Stimulated activated CD8-positive, alpha-beta memory T cell treated with anti-CD3 and anti-CD28 coated beads, Interleukin-4, amount 100 ng/mL, for 1 hour (primary cell): Measurements from ENCODE around the gene SDCCAG8.

Source experiments
- DNase-seq, 2 donors: peaks; one replicate each; pipeline ENCODE4 v3.0.0-alpha.2; 2020; ENCODE audit warnings: low read depth in 2 of 2, low spot score in 1 of 2

Gene SDCCAG8

DNA sequence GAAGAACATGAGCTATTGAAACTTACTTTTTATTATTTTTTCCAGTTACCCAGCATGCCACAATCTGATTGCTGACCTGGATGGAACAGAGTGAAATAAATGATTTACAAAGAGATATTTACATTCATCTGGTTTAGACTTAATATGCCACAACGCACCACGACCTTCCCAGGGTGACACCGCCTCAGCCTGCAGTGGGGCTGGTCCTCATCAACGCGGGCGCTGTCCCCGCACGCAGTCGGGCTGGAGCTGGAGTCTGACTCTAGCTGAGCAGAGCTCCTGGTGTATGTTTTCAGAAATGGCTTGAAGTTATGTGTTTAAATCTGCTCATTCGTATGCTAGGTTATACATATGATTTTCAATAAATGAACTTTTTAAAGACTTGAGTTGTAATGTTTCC, 243.9 kb downstream of the SDCCAG8 start:
- DNase-seq = no peak

DNA sequence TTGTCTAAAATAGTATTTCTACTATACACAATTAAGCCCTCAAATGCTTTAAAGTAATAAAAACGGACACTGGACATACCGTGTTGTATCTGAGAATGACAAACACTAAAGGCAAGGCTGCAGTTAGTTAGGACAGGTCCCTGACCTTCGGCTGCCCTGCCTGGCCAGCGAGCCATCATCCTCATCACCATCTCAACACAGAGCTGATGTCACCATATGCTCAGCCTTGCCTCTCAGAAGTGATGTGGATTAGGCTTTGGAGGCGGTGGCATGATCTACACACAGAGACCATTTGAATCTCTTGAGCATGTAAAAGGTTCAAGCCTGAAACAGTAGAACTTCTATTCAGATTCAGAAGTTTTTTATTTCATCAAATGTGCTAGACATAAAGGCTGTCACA, 244.7 kb downstream of the SDCCAG8 start:
- DNase-seq = no peak

DNA sequence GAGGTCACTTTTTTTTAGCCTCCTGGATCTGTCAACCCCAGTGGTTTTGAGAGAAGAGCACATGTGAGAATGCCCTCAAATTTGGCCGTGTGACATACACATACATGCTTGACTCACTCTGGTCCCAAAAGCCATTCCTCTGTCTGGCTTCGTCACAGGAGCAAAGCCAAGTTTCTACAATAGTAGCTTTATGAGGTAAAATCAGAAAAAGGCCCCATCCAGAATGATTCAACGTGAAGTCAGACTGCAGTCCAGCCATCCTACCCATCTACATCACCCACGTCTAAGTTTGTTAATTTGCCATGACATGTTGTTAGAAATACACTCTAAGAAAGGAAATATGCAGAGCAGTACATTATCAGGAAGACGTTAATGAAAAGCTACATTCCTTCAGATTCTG, 245.2 kb downstream of the SDCCAG8 start:
- no peak for DNase-seq

DNA sequence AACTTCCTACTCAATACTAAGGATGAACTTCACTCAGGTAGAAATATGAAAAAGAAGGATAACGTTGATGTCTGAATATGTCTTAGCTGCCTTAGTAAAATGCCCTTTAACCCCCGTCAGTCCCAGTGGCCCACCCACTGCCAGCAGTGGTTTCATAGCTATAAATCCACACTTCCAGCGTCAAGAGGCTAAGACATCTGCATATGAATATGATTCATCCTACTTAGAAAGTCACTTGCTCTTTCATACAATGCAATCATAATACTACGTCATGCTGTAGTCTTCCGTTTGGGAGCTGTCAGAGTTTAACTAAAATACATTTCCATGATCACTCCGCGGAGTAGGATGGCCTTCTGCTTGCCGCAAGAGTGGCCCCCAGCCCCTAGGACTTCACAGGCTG, 247.3 kb downstream of the SDCCAG8 start:
- DNase-seq = no peak

DNA sequence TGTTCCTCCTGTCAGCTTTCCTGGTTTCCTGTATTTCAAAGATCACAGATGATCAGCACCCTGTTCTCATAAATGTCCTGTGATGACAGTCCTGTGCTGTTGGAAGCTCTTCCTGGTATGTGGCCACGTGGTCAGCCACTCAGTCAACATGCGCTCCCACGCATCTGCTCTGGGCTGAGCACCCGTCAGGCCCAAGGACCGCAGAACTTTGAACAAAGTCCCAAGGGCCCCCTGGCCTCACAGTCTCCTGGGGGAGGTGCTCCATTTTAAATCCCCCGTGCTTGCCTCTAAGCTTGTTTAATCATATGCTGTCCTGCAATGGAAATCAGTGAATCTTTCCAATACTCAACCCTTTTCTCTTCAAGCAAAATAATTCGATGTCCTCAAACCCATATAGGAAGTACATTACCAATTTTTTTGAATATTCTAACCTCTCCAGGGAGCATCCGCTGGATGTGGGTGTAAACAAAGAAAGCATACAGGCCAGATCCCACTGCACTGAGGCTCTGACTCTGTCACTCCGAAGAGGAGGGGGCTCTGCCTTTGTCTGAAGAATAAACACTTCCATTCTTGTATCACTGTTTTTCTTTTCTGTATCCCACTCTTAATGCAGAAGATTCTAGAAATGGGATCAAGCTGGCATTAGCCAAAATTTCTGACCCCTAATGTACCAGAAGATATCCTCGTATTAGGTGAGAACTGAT, 250.3 kb downstream of the SDCCAG8 start:
- no peak for DNase-seq

DNA sequence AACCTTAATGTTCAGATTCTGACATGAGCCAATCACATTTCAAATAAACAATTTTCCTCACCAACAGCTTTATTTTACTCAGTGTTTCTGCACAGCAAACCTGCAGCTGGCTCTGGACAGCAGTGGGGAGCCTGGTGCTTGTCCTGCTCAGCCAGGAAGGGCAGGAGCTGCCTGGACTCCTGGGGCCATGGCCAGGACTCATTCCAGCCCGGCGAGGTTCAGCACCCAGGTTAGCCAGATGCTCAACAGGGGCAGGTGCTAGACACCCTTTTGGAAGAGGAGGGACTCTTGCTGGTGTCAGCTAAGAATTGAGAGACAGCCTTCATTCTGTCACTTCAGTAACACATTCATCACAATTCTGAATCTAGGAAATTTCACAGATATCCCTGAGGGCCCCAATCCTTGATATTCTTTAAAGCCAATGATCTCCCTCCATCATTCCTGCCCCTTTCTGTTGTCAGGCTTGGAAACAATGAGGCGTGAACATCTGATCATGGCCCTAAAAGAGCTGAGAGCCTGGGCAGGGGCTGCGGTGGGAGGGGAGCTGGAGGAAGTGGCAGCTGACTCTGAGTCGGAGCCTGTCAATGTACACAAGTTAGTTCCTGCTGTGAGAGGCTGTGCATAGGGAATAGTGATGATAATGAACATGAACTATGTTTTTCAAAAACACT, 251.3 kb downstream of the SDCCAG8 start:
- no peak for DNase-seq

DNA sequence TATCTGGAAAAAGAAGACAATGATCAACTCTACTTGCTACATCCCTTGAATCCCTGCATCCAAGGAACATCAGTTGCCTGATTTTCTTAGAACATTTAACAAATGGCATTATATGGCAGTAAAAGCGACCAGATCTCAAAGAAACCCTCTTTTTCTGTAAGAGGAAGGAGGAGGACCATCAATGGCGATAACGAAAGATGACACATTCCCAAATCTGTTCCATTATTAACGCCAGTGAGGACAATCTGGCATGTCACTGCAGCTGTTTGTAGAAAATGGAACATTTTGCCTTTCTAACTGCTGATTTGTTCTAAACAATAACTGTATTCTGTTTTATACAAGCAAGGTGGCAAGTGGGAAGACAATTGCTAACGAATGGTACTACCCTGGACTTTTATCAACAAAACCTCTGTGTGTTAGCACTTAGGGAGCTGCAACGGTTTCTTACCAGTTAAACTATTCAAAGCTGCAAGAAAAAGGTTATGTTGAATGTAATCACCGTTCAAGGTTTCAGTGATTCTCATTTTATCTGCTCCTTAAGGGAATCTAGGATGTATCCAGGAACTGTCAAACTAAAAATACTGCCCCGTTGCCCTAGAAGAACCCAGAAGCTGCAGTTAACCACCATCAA, 251.9 kb downstream of the SDCCAG8 start:
- no peak for DNase-seq

DNA sequence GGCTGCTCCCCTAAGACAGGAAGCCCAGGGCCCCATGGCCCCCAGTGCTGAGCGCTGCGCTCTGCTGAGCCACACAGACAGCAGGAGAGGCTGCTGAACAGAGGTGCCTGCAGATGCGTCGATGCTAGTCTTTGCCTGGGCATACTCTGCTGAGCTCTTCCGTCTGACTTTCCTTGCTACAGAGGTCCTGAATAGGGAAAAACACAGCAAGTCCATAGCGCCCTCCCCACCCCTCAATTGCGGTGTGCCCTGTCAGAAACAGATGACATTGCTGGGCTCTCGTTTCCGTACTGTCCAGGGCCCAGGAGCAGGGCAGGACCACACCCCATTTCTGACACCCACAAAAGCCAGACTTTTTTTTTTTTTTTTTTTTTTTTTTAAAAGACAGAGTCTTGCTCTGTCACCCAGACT, 252.5 kb downstream of the SDCCAG8 start:
- DNase-seq = peak in 1 of 2 donors; percentile 24

DNA sequence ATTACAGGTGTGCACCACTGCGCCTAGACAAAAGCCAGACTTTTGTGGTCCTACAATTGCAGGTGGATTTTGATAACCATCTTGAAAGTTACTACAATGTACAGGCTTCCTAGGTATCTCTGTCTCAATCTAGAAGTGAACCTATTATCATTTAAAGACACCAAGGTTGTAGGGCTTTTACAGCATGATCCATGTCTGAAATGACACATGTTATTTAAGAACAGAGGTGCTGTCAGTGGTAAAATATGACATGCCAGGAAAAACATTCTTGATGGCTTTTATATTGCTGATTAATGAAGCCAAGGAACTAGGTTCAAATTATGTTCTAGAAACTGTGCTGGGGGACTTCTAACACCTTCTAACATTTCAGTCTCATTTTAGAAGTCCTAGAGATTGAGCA, 253.1 kb downstream of the SDCCAG8 start:
- no peak for DNase-seq

DNA sequence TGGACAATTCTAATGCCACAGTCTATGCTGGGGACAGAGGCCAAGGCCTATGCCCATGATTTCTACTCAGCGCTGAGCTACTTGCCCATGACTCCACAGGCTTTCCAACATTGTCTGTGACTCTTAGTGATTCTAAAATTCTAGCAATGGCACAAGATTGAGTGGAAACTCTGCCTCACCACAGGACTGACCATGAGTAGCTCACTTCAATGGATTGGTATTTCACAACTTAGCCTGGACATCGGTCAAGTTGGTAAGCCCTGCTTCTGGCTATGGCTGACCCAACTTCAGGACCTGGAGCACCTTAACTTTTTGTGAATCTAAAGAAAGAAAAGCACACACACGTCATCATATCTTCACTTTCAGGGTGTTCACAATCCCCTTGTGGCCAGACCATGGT, 255.1 kb downstream of the SDCCAG8 start:
- DNase-seq = no peak

DNA sequence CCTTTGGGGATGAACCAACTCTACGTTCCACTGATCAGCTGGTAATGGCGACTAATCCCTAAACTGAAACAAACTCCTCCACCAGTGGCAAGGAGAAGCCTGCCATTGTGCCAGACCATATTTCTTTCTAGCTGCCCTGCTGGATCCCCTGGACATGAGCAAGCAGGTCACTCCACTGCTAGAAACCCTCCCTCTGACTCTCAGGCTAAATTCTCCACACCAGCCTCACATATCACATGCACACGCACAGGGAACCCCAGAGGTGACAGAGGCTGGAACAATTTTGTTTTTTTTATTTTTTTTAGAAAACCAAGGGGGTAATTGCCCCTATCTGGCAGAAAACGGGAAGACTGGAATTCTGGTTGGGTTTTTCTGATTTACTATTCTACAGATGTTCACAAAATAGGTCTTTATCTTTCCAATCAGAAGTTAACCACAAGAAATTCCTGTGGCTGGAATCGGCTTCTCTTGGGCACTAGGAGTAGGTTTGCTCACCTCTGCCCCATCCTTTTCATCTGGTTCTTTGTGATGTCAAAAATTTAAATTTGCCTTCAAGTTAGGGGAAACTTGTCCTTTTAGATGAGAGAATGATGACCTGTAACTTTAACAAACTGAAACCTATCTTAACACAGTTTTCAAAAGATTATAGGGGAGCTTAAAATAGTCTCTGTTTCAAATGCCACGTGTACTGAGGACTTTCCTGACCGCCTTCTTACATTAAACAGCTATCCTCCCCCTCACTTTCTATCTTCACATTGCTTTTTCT, 258.1 kb downstream of the SDCCAG8 start:
- DNase-seq = no peak

DNA sequence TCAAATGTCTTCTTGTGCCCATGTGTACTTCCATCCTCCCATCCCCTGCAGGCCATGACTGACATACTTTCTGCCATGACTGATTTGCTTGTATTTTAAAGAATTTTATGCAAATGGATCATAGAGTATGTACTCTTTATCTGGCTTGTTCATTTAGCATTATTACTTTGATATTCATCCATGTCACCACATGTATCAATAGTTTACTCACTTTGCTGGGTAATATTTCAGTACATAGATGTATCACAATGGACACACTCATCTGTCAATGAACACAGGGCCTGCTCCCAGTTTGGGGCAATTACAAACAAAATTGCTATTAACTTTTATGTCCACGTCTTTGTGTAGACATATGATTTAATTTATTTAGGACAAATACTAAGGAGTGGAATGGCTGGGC, 259.1 kb downstream of the SDCCAG8 start:
- no peak for DNase-seq

DNA sequence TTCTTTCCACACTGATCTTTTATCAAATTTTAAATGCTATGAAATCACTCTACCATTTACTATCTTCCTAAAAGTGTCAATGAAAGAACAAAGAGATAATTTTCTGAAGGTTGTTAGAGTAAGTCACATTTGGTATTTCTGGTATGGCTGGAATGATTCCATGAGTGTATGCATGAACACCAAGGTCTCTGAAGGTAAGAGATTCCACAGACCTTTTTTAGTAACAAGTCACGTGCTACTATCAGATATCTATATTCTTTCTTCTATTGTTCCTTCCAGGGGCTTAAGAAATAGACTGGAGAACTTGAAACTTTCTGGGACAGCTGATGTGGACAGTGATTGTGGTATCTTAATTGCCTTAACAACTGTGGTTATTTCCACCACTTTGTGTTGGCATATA, 265.0 kb downstream of the SDCCAG8 start:
- DNase-seq = no peak

DNA sequence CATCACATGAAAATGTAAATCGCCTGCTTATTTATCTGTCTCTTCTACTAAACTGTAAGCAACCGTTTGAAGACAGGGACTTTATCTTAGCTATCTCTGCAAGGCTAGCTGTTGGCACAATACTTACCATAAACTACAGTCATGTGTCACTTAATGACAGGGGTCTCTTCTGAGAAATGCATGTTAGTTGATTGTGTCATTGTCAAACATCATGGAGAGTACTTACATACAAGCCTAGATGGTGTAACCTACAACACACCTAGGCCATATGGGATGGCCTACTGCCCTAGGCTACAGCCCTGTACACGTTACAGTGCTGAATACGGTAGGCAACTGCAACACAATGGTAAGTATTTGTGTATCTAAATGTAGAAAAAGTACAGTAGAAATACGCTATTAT, 267.9 kb downstream of the SDCCAG8 start:
- no peak for DNase-seq

DNA sequence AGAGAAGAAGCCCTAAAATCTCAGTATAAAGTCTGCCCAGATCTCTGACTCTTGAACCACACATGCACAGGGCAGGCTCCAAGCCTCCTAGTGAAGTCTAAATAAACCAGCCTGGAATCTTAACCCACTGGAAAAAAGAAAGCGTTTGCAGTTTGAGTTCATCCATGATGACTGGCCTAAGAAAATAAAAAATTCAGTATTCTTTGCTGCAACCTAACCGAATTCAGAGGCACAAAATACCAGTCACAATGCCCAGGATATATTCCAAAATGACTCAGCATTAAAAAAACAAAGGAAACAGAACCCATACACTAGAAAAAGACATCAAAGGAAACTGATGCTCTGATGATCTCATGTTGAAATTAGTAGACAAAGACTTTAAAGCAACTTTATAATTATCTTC, 269.2 kb downstream of the SDCCAG8 start:
- DNase-seq = no peak

DNA sequence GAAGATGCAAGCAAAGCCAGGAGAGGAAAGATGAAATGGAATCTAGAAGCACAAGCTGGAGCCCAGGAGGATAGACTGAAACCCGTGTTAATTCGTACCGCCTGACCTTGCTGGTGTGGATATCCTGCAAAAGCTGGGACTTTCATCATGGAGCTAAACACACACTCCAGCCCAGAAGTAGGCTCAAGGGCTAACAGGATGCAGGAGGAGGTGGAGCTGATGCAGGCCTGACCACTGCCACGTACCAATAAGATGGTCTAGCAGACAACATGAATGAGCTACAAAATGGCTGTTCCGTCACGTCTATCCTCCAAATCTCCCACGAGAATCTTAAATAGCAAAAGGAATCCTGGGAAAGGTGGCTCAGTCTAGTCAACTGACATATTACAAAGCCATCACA, 270.3 kb downstream of the SDCCAG8 start:
- no peak for DNase-seq

DNA sequence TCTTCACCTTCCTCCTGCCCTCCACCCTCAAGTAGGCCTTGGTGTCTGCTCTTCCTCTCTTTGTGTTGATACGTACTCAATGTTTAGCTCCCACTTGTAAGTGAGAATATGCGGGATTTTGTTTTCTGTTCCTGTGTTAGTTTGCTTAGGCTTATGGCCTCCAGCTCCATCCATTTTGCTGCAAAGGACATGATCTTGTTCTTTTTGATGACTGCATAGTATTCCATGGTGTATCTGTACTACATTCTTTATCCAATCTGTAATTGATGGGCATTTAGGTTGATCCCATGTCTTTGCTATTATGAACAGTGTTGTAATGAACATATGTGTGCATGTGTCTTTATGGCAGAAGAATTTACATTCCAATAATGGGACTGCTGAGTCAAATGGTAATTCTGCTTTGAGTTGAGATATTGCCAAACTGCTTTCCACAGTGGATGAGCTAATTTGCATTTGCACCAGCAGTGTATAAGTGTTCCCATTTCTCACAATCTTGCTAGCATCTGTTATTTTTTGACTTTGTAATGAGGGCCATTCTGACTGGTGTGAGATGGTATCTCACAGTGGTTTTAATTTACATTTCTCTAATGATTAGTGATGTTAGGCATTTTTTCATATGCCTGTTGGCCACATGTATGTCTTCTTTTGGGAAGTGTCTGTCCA, 272.7 kb downstream of the SDCCAG8 start:
- DNase-seq = no peak

DNA sequence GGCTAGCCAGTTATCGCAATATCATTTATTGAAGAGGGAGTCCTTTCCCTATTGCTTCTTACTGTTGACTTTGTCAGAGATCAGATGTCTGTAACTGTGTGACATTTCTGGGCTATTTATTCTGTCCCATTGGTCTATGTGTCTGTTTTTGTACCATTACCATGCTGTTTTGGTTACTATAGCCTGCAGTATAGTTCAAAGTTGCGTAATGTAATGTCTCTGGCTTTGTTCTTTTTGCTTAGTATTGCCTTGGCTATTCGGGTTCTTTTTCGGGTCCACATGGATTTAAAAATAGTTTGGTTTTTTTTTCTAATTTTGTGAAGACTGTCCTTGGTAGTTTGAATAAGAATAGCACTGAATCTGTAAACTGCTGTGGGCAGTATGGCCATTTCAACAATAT, 273.7 kb downstream of the SDCCAG8 start:
- DNase-seq = no peak

DNA sequence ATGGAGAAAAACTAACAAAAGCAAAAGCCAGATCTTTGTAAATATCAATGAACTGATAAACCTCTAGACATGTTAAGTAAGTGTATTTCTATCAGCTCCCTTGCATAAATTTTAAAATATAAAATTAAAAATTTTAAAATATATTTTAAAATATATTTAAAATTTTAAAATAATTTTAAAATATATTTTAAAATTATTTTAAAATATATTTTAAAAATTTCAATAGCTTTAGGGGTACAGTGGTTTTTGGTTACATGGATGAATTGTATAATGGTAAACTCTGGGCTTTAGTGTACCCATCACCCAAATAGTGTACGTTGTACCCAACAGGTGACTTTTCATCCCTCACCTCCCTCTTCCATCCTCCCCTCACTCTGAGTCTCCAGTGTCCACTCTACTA, 279.2 kb downstream of the SDCCAG8 start:
- no peak for DNase-seq

DNA sequence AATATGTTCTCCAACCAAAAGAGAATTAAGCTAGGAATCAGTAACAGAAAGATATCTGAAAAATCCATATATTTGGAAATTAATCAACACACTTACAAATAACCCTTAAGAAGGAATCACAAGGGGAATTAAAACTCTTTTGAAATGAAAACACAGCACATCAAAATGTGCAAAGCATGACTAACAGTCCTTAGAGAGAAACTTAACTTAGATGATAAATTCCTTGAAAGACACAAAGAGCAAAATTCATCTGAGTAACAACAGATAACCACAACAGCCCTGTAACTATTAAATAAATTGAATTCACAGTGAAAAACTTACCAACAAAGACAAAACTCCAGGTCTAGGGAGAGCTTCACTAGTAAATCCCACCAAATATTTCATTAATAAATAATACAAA, 283.8 kb downstream of the SDCCAG8 start:
- DNase-seq = no peak

DNA sequence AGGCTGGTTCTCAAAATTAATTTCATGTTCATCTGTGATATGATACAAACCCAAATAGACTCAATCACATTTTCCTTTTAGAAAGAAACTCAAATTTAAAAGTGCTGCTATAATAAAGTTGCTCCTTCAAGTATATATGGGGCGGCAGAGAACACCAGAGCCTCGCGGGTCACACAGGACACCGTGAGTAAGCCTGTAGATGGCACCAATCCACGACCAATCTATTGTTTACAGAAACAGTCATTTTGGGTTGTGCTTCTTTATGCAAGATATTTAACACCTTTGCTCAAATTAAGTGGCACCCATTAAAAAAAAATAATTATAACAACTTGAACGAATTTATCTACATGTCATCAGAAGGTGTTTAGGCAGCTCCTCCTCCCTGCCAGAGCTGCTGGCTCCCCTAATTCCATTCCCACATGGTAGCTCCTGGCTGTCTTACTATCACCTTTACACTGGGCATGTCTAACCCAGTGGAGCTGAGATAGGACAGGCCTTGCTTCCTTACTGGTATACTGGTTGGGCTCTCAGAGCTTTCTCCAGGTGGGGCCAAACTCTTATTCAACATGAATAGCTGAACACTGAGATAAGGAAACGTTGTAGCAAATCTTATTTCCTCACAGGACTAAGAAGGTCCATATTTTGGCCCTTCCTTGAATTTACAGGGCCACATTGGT, 287.0 kb downstream of the SDCCAG8 start:
- no peak for DNase-seq
